HEK293 (cell line): Measurements from ENCODE around the gene CSTA.
A peak's percentile ranks its signal among the peaks of the same experiment; 100 is the strongest.

Experiments used
- CTCF ChIA-PET: fragments of 350-600 bp; formaldehyde crosslinking; extraction: SDS; loops from one replicate; lab custom pipeline; 2021; ENCODE audit warnings: antibody characterized with exemption; lab: Yijun Ruan, JAX
- POLR2A ChIA-PET: fragments of 300-600 bp; formaldehyde crosslinking; extraction: SDS; loops from one replicate; lab custom pipeline; 2020; ENCODE audit warnings: antibody characterized with exemption, inconsistent platforms; lab: Yijun Ruan, JAX
- H3K27ac ChIP-seq: fragments of 200-500 bp; sonication (Bioruptor generic); 2 replicates; pipeline ENCODE4 v1.5.1; 2014; ENCODE audit warnings: low read depth, low read length, control low read depth, inconsistent platforms; ENCODE audit errors: extremely low read depth
- H3K36me3 ChIP-seq, 2 experiments: fragments of 200-500 bp in 1 of 2; sonication (Bioruptor generic) in 1 of 2; 1 replicate in 1 of 2; 2 replicates in 1 of 2; pipeline ENCODE4 v1.5.1; 2014 to 2017; ENCODE audit warnings: inconsistent platforms in 2 of 2, low read length in 2 of 2; ENCODE audit not compliant: control insufficient read depth in 2 of 2, insufficient read depth in 1 of 2
- H3K4me1 ChIP-seq: fragments of 200-500 bp; sonication (Bioruptor generic); 2 replicates; pipeline ENCODE4 v1.5.1; 2014; ENCODE audit warnings: mild to moderate bottlenecking, low read length, inconsistent platforms; ENCODE audit not compliant: control insufficient read depth, insufficient read depth
- H3K4me3 ChIP-seq: 2 replicates; pipeline ENCODE4 v1.5.1; 2011; ENCODE audit warnings: low read depth, mild to moderate bottlenecking, control low read depth, low read length, moderate library complexity
- H3K9me3 ChIP-seq: fragments of 200-500 bp; sonication (Bioruptor generic); 2 replicates; pipeline ENCODE4 v1.5.1; 2014; ENCODE audit warnings: low read depth, low read length, inconsistent platforms; ENCODE audit not compliant: control insufficient read depth, insufficient read depth
- BCL11B ChIP-seq: fragments of 450-650 bp; formaldehyde crosslinking; IDR thresholded peaks from 2 replicates; pipeline ENCODE4 v1.5.1; 2016; ENCODE audit warnings: low read depth, missing biosample characterization, missing genetic modification characterization
- GLI4 ChIP-seq: fragments of 450-650 bp; formaldehyde crosslinking; IDR thresholded peaks from 2 replicates; pipeline ENCODE4 v1.5.1; 2016; ENCODE audit warnings: missing biosample characterization, missing genetic modification characterization
- GLIS2 ChIP-seq: fragments of 450-650 bp; formaldehyde crosslinking; IDR thresholded peaks from 2 replicates; pipeline ENCODE4 v1.5.1; 2016; ENCODE audit warnings: missing biosample characterization, missing genetic modification characterization
- HIC1 ChIP-seq: fragments of 450-650 bp; formaldehyde crosslinking; IDR thresholded peaks from 2 replicates; pipeline ENCODE4 v1.5.1; 2016; ENCODE audit warnings: missing biosample characterization, missing genetic modification characterization
- HOXD13 ChIP-seq: sonication (generic); formaldehyde crosslinking; IDR thresholded peaks from 2 replicates; pipeline ENCODE4 v1.8.0; 2022; ENCODE audit warnings: missing genetic modification reagents, borderline replicate concordance
- KLF7 ChIP-seq: fragments of 450-650 bp; formaldehyde crosslinking; IDR thresholded peaks from 2 replicates; pipeline ENCODE4 v1.5.1; 2016; ENCODE audit warnings: missing biosample characterization, missing genetic modification characterization, borderline replicate concordance
- MEIS1 ChIP-seq: sonication (generic); formaldehyde crosslinking; IDR thresholded peaks from 2 replicates; pipeline ENCODE4 v1.8.1; 2022; ENCODE audit warnings: missing genetic modification reagents, mild to moderate bottlenecking, borderline replicate concordance
- PRDM6 ChIP-seq: fragments of 450-650 bp; formaldehyde crosslinking; IDR thresholded peaks from 2 replicates; pipeline ENCODE4 v1.5.1; 2017; ENCODE audit warnings: missing biosample characterization, missing genetic modification characterization
- TCF7L2 ChIP-seq: IDR thresholded peaks from 2 replicates; pipeline ENCODE4 v1.6.1; 2011; ENCODE audit warnings: low read depth, mild to moderate bottlenecking, inconsistent platforms, low read length, moderate library complexity, borderline replicate concordance
- YY1 ChIP-seq: fragments of 450-650 bp; formaldehyde crosslinking; IDR thresholded peaks from 2 replicates; pipeline ENCODE4 v1.5.1; 2018; ENCODE audit warnings: missing biosample characterization, missing genetic modification characterization
- YY2 ChIP-seq: fragments of 450-650 bp; formaldehyde crosslinking; IDR thresholded peaks from 2 replicates; pipeline ENCODE4 v1.5.1; 2016; ENCODE audit warnings: missing biosample characterization, missing genetic modification characterization
- ZBTB21 ChIP-seq: fragments of 450-650 bp; formaldehyde crosslinking; IDR thresholded peaks from 2 replicates; pipeline ENCODE4 v1.5.1; 2017; ENCODE audit warnings: missing biosample characterization, missing genetic modification characterization
- ZBTB44 ChIP-seq: fragments of 450-650 bp; IDR thresholded peaks from 2 replicates; pipeline ENCODE4 v1.5.1; 2018; ENCODE audit warnings: missing biosample characterization, mild to moderate bottlenecking, missing genetic modification characterization
- ZFP3 ChIP-seq: fragments of 450-650 bp; formaldehyde crosslinking; IDR thresholded peaks from 2 replicates; pipeline ENCODE4 v1.5.1; 2016; ENCODE audit warnings: low read depth, missing biosample characterization, missing genetic modification characterization
- ZNF112 ChIP-seq: fragments of 450-650 bp; formaldehyde crosslinking; IDR thresholded peaks from 2 replicates; pipeline ENCODE4 v1.5.0; 2017; ENCODE audit warnings: missing biosample characterization, missing genetic modification characterization
- ZNF2 ChIP-seq: fragments of 450-650 bp; formaldehyde crosslinking; IDR thresholded peaks from 2 replicates; pipeline ENCODE4 v1.5.1; 2016; ENCODE audit warnings: missing biosample characterization, missing genetic modification characterization
- ZNF24 ChIP-seq: fragments of 450-650 bp; formaldehyde crosslinking; IDR thresholded peaks from 2 replicates; pipeline ENCODE4 v1.5.1; 2016; ENCODE audit warnings: missing biosample characterization, missing genetic modification characterization
- ZNF354C ChIP-seq: fragments of 450-650 bp; formaldehyde crosslinking; IDR thresholded peaks from 2 replicates; pipeline ENCODE4 v1.5.1; 2016; ENCODE audit warnings: missing biosample characterization, missing genetic modification characterization, low read depth, borderline replicate concordance
- ZNF366 ChIP-seq: fragments of 450-650 bp; formaldehyde crosslinking; conservative IDR thresholded peaks from 2 replicates; pipeline ENCODE4 v1.5.1; 2016; ENCODE audit warnings: missing biosample characterization, missing genetic modification characterization
- ZNF391 ChIP-seq: fragments of 450-650 bp; formaldehyde crosslinking; IDR thresholded peaks from 2 replicates; pipeline ENCODE4 v1.5.1; 2016; ENCODE audit warnings: low read depth, missing biosample characterization, missing genetic modification characterization, borderline replicate concordance
- ZNF416 ChIP-seq: fragments of 450-650 bp; formaldehyde crosslinking; IDR thresholded peaks from 2 replicates; pipeline ENCODE4 v1.5.1; 2016; ENCODE audit warnings: missing biosample characterization, missing genetic modification characterization
- ZNF514 ChIP-seq: fragments of 450-650 bp; formaldehyde crosslinking; IDR thresholded peaks from 2 replicates; pipeline ENCODE4 v1.5.1; 2016; ENCODE audit warnings: missing biosample characterization, missing genetic modification characterization
- ZNF585B ChIP-seq: fragments of 450-650 bp; formaldehyde crosslinking; IDR thresholded peaks from 2 replicates; pipeline ENCODE4 v1.5.1; 2016; ENCODE audit warnings: missing biosample characterization, missing genetic modification characterization
- ZNF621 ChIP-seq: fragments of 450-650 bp; formaldehyde crosslinking; IDR thresholded peaks from 2 replicates; pipeline ENCODE4 v1.5.1; 2017; ENCODE audit warnings: missing biosample characterization, missing genetic modification characterization
- ZNF626 ChIP-seq: fragments of 450-650 bp; sonication (Bioruptor Pico); formaldehyde crosslinking; IDR thresholded peaks from 2 replicates; pipeline ENCODE4 v1.5.1; 2018; ENCODE audit warnings: missing biosample characterization, missing genetic modification characterization, inconsistent platforms
- ZNF660 ChIP-seq: fragments of 450-650 bp; IDR thresholded peaks from 2 replicates; pipeline ENCODE4 v1.5.1; 2018; ENCODE audit warnings: missing biosample characterization, mild to moderate bottlenecking, missing genetic modification characterization
- ZSCAN16 ChIP-seq: fragments of 450-650 bp; formaldehyde crosslinking; IDR thresholded peaks from 2 replicates; pipeline ENCODE4 v1.5.1; 2016; ENCODE audit warnings: missing biosample characterization, missing genetic modification characterization
- TF ChIP-seq, protein P1 (sequence below): fragments of 450-650 bp; formaldehyde crosslinking; IDR thresholded peaks from 2 replicates; pipeline ENCODE4 v1.5.1; 2017; ENCODE audit warnings: missing biosample characterization, missing genetic modification characterization

Gene CSTA

DNA sequence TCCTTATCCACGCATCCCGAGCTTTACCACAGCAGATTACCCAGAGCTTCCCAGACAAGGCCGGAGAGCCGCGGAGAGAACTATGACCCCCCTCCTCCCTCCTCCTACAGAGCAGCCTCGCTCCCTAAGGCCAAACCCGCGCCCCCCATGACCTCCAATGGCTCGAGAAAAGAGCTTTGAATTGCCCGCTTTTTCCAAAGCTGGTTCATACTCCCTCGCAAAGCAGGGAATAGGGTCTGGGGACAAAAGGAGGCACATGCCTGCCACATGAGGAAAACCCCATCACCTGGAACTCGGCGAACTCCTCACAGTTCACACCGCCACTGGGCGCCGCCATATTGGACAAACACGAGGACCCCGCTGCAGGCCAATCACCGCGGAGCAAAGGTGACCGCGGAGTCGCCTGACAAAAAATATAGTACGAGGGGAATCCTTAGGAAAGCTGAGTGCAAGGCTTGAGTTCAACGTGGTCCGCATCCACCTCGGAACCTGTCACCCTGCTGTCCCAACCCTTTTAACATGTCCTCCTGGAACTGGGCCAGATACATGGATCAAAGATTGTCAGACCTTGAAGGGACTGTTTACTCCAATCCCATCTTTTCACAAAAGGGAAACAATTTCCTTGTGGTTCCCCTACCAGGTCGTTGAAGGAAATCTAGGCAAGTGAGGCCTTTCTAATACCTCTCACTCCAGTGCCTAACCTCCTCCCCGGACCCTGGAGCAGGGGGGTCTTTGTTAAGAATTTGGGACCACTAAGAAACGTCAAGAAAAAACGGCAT lies 58.0 kb downstream of the CSTA start, which contains the start of gene MIX23 (continued):
- peak; percentile 86 for TF ChIP-seq YY1 (tag by site-specific recombination)
- 0 out of 2 replicates have a peak, but pooled peaks have one; percentile 40 for TF ChIP-seq ZNF2 (tag by site-specific recombination)
- TF ChIP-seq TCF7L2 = no peak
- peak; percentile 33; the same call in 1 of the 2 replicates for TF ChIP-seq GLIS2
- peak; percentile 90 for TF ChIP-seq YY2 (tag by site-specific recombination)

DNA sequence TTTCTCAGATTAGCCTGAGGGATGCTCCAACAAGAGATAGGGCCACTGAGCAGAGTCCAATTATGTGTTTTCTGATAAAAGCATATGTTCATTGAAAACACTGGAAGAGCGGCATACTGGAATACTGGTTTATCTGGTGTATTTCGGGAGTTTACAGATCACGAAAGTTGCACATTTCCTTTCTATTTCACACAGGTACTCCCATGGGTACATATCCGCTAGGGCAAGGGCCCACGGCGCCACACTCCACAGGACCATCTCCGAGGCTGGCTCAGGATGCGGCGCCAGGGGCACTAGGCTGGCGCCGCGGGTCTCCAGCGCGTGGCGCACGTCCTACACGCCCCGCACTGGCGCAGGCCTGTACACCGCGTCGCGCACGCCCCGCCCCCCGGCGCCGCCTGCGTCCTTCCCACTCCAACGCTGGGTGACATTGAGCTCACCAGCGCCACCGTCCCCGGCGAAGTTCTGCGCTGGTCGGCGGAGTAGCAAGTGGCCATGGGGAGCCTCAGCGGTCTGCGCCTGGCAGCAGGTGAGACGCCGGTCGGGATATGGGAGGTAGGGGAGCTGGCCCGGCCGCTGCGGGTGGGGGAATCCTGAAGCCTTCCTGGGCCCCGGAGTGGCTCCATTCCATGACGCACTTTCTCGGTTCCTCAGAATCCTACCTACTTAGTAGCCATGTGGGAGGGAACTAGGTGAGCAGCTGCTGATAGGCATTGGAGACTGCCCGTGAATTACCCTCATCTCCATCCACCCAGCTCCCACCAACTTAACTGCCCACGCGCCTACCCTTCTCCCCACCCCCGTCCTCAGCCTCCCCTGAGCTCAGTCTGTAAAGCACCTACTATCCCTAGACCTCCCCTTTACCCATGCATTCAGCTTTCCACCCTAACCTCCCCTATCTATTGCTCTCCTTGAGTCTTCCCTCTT lies 59.0 kb downstream of the CSTA start, which contains the start of gene FAM162A:
FAM162A (plus strand) TSS at position 412 of the 927 bp plus-strand sequence; CDS start at position 496, 84 bp downstream.
- Histone ChIP-seq H3K9me3 (no peaks in the 10 kb centered on the region), H3K36me3 (peaks cover 0 to 19% of the 10 kb centered on the region in 2 experiments; a peak in 2 of 3 replicates), H3K4me1 (no peaks in the 10 kb centered on the region), H3K4me3 (peak within 1 kb of the TSS; percentile 96), H3K27ac (peak within 1 kb of the TSS; percentile 66)
- CTCF ChIA-PET = interaction anchor here (0.5 to 1.2 kb wide), 13 partner anchors 8 to 908 kb away, joined by 3 to 6 read pairs (median 3); no protein-coding TSS in a partner anchor
- POLR2A ChIA-PET = interaction anchor here (0.5 to 3.3 kb wide), 9 partner anchors 9 to 501 kb away, joined by 3 to 24 read pairs (median 4); partner anchors contain the start of genes HSPBAP1, KPNA1 and WDR5B
- TF ChIP-seq ZNF112 (tag by site-specific recombination) = no peak
- TF ChIP-seq ZNF416 (tag by site-specific recombination) = no peak
- TF ChIP-seq ZNF354C = no peak
- peak; percentile 89 for TF ChIP-seq HIC1 (tag by site-specific recombination)
- no peak for TF ChIP-seq ZBTB44
- TF ChIP-seq, protein P1, sequence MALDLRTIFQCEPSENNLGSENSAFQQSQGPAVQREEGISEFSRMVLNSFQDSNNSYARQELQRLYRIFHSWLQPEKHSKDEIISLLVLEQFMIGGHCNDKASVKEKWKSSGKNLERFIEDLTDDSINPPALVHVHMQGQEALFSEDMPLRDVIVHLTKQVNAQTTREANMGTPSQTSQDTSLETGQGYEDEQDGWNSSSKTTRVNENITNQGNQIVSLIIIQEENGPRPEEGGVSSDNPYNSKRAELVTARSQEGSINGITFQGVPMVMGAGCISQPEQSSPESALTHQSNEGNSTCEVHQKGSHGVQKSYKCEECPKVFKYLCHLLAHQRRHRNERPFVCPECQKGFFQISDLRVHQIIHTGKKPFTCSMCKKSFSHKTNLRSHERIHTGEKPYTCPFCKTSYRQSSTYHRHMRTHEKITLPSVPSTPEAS (tag by site-specific recombination) = no peak
- no peak for TF ChIP-seq ZNF514 (tag by site-specific recombination)
- no peak for TF ChIP-seq ZNF24 (tag by site-specific recombination)
- TF ChIP-seq PRDM6 (tag by site-specific recombination) = no peak
- no peak for TF ChIP-seq ZNF366 (tag by site-specific recombination)
- TF ChIP-seq ZNF391 (tag by site-specific recombination) = 0 out of 2 replicates have a peak, but pooled peaks have one; percentile 30
- no peak for TF ChIP-seq ZNF626
- TF ChIP-seq MEIS1 (CRISPR knock-in tag) = no peak
- no peak for TF ChIP-seq ZNF585B (tag by site-specific recombination)
- TF ChIP-seq TCF7L2 = no peak
- no peak for TF ChIP-seq ZSCAN16 (tag by site-specific recombination)
- TF ChIP-seq GLI4 = no peak
- no peak for TF ChIP-seq ZNF660 (tag by site-specific recombination)
- TF ChIP-seq KLF7 (tag by site-specific recombination) = no peak
- TF ChIP-seq BCL11B (tag by site-specific recombination) = no peak; the same call in 1 of the 2 replicates
- TF ChIP-seq ZBTB21 (tag by site-specific recombination) = peak; percentile 47; the same call in 1 of the 2 replicates
- no peak for TF ChIP-seq HOXD13 (CRISPR knock-in tag)
- TF ChIP-seq ZFP3 (tag by site-specific recombination) = no peak
- no peak for TF ChIP-seq ZNF621 (tag by site-specific recombination)
